NCI-H2227 treated with DMSO at 0.1 percent for 48 hours (cell line): Measurements from ENCODE around the gene RYK.
"Not testable (repeated sequence)": the region's sequence is repeated elsewhere in the genome, so short reads cannot be mapped to it uniquely, and the experiment has no call there.

Experiments used
- DNase-seq: peaks from one replicate; lab custom pipeline; 2025; lab: John Stamatoyannopoulos, UW

The RYK gene

DNA sequence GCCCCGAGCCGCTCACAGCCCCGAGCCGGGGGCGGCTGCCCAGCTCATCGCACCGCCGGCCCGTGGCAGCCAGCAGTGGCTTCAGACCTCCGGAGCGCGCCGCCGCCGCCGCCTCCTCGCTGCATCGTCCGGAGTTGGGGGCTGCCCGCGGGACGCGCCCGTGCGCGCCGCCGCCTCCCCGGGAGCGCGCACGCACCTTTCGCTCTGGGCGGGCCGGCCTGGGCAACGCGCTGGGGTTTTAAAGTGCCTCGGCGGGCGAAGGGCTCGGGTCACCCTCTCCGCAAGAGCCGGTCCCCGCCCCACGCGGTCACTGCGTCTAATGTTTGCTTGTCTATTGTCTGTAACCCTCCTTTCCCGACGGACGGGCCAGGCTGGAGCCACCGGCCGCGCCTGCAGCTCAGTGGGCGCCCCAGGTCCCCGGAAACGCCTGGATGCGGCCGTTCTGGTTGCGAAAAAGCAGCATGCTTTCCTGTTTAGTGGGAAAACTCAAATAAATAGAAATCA, at the start of gene RYK:
Gene RYK, minus strand, starts transcription at position 143 of the 504 bp plus-strand sequence. CDS start 205 bp downstream, outside the sequence.
- peak; percentile 73 for DNase-seq

- DNase-seq: no peak
These were observed 49.2 kb upstream of the RYK start for GRCh38 chr3:134299888-134300206.

DNA sequence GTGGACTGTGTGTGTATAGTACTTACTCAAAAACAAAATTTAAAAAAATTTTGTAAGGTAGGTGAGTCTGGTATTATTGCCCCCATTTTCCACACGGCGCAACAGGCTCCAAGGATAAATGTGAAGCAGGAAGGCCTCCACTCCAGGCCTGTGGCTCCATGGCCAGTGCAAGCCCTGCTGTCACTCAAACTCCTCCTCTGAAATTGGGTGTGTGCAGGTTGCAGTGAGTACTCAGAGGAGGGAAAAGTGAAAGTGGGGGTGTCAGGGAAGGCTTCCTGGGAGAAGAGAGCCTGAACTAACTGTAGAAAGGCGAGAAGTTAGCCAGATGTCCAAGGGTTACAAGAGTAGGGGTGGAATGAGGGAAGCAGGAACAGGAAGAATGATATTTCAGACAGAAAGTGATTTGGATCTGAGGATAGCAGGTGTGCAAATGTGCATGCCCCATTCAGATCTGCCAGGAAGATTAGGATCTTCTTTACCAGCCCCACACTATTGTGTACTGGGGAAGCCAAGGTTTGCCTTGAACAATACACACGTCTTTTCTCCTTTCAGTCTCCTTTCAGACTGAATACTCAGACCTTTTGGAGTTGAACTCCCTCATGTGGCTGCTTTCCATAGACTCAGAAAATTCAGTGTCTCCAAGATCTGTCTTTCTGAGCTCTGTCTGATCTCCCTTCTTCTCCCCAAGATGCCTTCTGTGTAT, 48.7 kb upstream of the RYK start:
- peak; percentile 3 for DNase-seq

- no peak for DNase-seq
These were observed 47.6 kb upstream of the RYK start for GRCh38 chr3:134298249-134298648.

DNA sequence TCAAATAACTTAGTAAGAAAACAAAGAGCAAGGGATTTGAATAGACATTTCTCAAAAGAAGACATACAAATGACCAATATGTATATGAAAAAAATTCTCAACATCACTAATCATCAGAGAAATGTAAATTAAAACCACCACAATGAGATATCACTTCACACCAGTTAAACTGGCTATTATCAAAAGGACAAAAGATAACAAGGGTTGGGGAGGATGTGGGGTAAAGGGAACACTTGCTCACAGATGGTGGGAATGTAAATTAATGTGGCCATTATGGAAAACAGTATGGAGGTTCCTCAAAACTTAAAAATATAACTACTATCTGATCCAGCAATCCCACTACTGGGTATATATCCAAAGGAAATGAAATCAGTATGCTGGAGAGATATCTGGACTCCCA, 46.0 kb upstream of the RYK start:
- DNase-seq: no peak

DNA sequence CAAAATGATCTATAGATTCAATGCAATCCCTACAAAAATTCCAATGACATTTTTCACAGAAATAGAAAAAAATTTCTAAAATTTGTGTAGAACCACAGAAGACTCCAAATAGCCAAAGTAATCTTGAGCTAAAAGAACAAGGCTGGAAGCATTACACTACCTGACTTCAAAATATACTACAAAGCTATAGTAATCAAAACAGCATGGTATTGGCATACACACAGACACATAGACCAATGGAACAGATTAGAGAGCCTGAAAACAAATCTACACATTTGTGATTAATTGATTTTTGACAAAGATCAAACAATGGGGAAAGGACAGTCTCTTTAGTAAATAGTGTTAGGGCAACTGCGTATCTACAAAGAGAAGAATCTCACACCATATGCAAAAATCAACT, 45.3 kb upstream of the RYK start:
- no peak for DNase-seq

DNA sequence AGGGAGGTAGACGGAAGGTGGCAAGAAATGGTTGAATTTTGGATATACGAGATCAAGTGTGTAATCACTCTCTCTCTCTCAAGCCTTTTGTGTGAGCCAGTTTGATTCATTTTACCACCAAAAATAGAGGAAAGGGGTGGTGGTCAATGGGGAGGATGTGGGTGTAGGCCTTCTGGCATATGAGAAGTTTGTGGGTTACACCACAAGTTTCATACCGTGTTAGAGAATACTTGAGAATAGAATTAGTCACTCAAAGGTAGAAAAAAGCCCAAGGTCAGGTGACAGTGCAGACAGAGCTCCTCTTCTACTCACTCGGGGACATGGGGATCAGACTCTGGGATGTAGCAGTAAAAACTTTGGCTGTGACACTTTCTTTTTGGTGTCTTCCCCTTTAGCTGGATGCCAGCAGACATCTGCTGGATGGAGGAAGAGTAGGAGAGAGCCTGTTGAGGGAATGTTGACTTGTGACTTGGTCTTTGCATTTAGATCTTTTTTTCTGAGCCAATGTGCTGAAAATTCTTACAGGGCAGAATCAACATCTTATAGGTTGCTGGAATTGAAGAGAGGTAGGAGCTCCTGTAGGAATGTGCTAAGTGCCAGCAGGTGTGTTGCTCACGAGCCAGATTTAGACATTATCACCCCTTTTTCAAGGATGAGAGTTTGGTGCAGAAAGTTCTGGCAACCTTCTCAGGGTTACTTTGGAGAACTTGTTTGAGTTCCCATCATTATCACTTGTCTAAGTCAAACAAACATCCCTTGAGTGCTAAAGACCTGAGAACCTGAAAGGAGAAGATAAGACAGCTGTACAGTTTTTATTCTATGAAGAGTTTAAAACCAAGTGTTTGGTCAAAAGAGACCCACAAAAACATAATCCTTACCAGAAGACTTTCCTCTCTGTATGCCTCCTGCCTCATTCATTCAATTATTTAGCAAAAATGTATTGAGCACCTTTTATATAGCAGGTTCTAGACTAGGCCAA, 43.9 kb upstream of the RYK start:
- DNase-seq: no peak

DNA sequence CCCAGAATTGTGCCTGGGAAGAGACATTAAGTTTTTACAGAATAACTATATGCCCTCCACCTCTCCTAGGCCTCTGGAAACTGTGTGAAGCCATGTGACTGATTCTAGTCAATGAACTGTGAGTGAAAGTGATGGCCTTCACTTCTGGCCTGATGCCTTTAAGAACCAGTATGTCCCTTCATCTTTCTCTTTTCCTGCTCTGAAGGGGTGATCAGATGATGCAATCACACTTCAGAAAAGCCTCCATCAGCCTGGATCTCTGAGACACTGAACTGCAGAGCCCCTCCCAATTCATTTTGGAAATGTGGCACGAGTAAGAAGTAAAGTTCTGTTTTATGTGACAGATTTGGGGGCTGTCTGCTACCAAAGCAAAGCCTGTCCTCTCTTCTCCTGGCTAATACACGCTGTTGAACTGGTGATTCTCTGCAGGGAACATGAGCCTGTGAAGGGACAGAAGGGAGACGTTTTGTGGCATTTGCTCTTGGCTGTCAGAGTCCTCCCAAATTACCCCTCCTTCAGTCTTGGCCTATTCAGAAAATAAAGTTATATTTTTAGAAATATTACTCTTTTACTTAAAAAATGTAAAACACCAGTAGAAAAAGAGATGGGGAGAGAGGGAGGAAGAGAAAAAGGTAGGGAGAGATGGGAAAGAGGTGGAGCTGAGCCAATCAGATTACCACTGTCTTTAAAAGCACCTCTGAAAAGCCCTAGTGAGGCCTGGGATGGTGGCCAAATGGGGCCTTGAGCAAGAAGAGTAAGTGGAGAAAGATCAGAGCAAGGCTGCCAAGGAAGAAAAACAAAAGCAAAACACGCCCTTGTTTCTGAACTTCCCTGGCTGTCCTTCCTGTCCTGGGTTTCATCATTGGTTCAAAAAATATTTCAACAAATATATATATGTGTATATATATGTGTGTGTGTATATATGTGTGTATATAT, 40.9 kb upstream of the RYK start:
- no peak for DNase-seq

- DNase-seq: no peak
These were observed 36.9 kb upstream of the RYK start for GRCh38 chr3:134287512-134287911.

DNA sequence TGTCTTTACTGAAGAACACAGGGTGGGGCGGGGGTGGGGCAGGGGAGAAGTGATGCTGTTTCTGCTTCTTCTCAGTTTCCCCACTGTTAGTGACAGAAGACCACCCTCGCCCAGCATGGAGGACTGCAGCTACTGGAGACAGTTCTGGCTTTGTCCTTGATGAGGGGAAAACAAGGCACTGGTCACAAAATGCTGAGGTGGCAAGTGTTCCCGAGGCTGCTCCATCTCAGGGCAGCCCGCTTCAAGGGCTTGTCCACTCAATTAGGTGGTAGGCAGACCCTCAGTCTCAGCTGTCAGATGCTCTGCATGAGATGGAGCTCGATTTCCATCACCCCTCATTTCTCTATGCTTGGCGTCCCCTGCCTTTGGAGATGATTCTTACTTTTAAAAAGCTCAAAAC, 33.8 kb upstream of the RYK start:
- no peak for DNase-seq

- no peak for DNase-seq
These were observed 32.0 kb upstream of the RYK start for GRCh38 chr3:134282659-134283047.

GRCh38 chr3:134281912-134282658, 31.4 kb upstream of the RYK start:
- DNase-seq: no peak

- no peak for DNase-seq
These were observed 28.8 kb upstream of the RYK start for GRCh38 chr3:134279466-134279865.

DNA sequence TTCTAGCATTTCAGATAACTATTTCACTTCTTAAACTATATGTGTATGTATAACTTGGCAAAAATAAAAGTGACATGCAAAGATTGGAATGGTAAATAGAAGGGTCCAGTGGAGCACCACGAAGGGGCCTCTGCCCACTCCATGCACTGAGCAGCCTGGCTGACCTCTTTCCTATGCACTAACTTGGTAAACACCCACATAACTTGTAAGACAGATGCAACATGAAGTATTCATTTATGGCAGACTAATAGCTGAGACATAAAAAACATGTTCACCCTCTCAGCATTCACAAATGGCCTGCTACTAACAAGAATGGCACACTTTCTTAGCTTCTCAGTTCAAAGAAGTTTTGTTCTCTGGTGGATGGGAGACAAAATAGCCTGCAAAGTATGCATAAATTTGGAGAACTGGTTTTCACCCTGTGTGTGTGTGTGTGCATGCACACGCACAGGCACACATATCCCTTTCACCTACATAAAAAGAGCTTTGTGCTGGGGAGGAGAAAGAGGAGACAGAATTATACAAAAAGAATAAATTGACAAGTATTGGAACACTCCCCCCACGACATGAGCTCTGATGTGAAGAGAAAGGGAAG, 26.5 kb upstream of the RYK start:
- DNase-seq: no peak

- no peak for DNase-seq
These were observed 25.4 kb upstream of the RYK start for GRCh38 chr3:134276086-134276485.

GRCh38 chr3:134275110-134275509, 24.5 kb upstream of the RYK start:
- DNase-seq: not testable (repeated sequence)

GRCh38 chr3:134274571-134274970, 23.9 kb upstream of the RYK start:
- no peak for DNase-seq

DNA sequence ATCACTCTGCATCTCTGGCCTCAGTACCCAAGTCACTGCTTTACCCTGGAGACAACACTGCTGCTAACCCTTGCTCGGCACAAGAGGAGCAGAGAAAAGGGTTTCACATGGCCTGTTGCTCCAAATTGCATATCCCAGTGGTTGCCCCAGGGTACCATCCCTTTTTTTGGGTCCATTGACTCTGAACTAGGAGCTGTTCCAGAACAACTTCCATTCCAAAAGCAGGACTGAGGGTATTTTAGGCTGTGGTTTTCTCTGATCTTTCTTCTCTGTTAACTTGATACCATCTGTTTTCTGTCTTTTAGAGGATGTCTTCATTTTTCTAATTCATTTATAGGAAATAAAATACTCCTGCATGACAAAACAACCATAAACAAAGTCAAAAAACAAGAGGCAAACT, 17.3 kb upstream of the RYK start:
- DNase-seq: no peak

DNA sequence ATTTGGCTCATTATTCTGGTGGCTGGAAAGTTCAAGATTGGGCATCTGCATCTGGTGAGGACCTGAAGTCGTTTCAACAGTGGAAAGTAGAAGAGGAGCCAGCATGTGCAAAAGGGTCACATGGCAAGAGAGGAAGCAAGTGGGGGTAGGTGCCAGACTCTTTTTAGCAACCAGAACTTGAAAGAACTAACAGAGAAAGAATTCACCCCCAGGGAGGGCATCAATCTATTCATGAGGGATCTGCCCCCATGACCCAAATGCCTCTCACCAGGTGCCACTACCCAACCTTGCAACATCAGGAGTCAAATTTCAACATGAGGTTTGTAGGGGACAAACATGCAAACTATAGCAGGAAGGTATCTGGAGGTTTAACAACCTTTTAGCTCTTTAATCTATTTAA, 10.3 kb upstream of the RYK start:
- DNase-seq: no peak

- no peak for DNase-seq
These were observed 8.2 kb upstream of the RYK start for GRCh38 chr3:134258761-134259347.

- no peak for DNase-seq
These were observed 4.7 kb upstream of the RYK start for GRCh38 chr3:134255404-134255803.
